MM.1S (cell line): Measurements from ENCODE around the gene LRWD1.
"Not testable (repeated sequence)": the region's sequence is repeated elsewhere in the genome, so short reads cannot be mapped to it uniquely, and the experiment has no call there.

Source experiments
- DNase-seq: peaks from one replicate; pipeline ENCODE4 v3.0.0-alpha.2; 2015
- H2AFZ ChIP-seq: fragments of 300-600 bp; sonication (generic); 2 replicates; pipeline ENCODE4 v1.6.0; 2016; ENCODE audit warnings: antibody characterized with exemption, low read length
- H3F3A ChIP-seq: fragments of 300-600 bp; sonication (generic); 2 replicates; pipeline ENCODE4 v1.6.1; 2016; ENCODE audit warnings: mild to moderate bottlenecking, antibody characterized with exemption, low read length, moderate library complexity, mixed read lengths; ENCODE audit not compliant: insufficient read depth
- H3K27ac ChIP-seq: fragments of 300-600 bp; sonication (generic); 2 replicates; pipeline ENCODE4 v1.5.1; 2016; ENCODE audit warnings: mild to moderate bottlenecking, low read length
- H3K27me3 ChIP-seq: fragments of 300-600 bp; sonication (generic); replicated peaks from 2 replicates; pipeline ENCODE4 v1.6.0; 2016; ENCODE audit warnings: low read length; ENCODE audit not compliant: insufficient read depth
- H3K36me3 ChIP-seq: fragments of 300-600 bp; sonication (generic); replicated peaks from 2 replicates; pipeline ENCODE4 v1.6.1; 2016; ENCODE audit warnings: mild to moderate bottlenecking, low read length, mixed read lengths; ENCODE audit not compliant: insufficient read depth
- H3K4me1 ChIP-seq: fragments of 300-600 bp; sonication (generic); 2 replicates; pipeline ENCODE4 v1.6.1; 2016; ENCODE audit warnings: low read length, mixed read lengths
- H3K4me2 ChIP-seq: fragments of 300-600 bp; sonication (generic); 2 replicates; pipeline ENCODE4 v1.6.0; 2016; ENCODE audit warnings: low read depth, low read length
- H3K4me3 ChIP-seq: fragments of 300-600 bp; sonication (generic); 2 replicates; pipeline ENCODE4 v1.5.1; 2016; ENCODE audit warnings: low read length, mixed read lengths
- H3K79me2 ChIP-seq: fragments of 300-600 bp; sonication (generic); 2 replicates; pipeline ENCODE4 v1.6.1; 2016; ENCODE audit warnings: mixed run types, low read length, mixed read lengths
- H3K9ac ChIP-seq: fragments of 300-600 bp; sonication (generic); 2 replicates; pipeline ENCODE4 v1.6.1; 2016; ENCODE audit warnings: low read length, mixed read lengths
- H3K9me2 ChIP-seq: fragments of 300-600 bp; sonication (generic); replicated peaks from 2 replicates; pipeline ENCODE4 v1.6.1; 2016; ENCODE audit warnings: mild to moderate bottlenecking, low read length, mixed read lengths; ENCODE audit not compliant: insufficient read depth
- H3K9me3 ChIP-seq: fragments of 300-600 bp; sonication (generic); replicated peaks from 2 replicates; pipeline ENCODE4 v1.6.1; 2016; ENCODE audit warnings: mild to moderate bottlenecking, low read length, mixed read lengths; ENCODE audit not compliant: insufficient read depth
- H4K20me1 ChIP-seq: fragments of 300-600 bp; sonication (generic); 2 replicates; pipeline ENCODE4 v1.6.1; 2016; ENCODE audit warnings: mild to moderate bottlenecking, low read length, moderate library complexity, mixed read lengths; ENCODE audit not compliant: insufficient read depth
- CTCF ChIP-seq: fragments of 300-600 bp; sonication (generic); IDR thresholded peaks from 2 replicates; pipeline ENCODE4 v1.5.1; 2016; ENCODE audit warnings: antibody characterized with exemption, low read length, mixed read lengths
- EZH2 ChIP-seq: fragments of 300-600 bp; sonication (generic); optimal IDR thresholded peaks from 2 replicates; pipeline ENCODE3; 2017; ENCODE audit warnings: low read depth, mild to moderate bottlenecking, antibody characterized with exemption, low read length, mixed read lengths
- EZH2phosphoT487 ChIP-seq: fragments of 300-600 bp; sonication (generic); IDR thresholded peaks from 2 replicates; pipeline ENCODE4 v1.6.1; 2018; ENCODE audit warnings: antibody characterized with exemption, low read length

Gene LRWD1

GRCh38 chr7:102452451-102452850, 12.3 kb upstream of the LRWD1 start:
- H3K9ac ChIP-seq, result no peak overlapping the region
- no peak overlapping the region for H3K4me2 ChIP-seq

GRCh38 chr7:102453319-102453718, 11.5 kb upstream of the LRWD1 start:
- Histone ChIP-seq H3K4me2 (no peak overlapping the region), H3K27ac (no peak overlapping the region), H3K4me3 (no peak overlapping the region), H3K9me2 (no peaks in the 10 kb centered on the region), H3K36me3 (no peaks in the 10 kb centered on the region), H2AFZ (no peak overlapping the region), H3F3A (peaks cover 19% of the 10 kb centered on the region), H3K4me1 (peaks cover 14% of the 10 kb centered on the region), H3K79me2 (peaks cover 11% of the 10 kb centered on the region), H4K20me1 (no peaks in the 10 kb centered on the region), H3K9ac (no peak overlapping the region), H3K9me3 (no peaks in the 10 kb centered on the region), H3K27me3 (no peaks in the 10 kb centered on the region)
- DNase-seq, result peak; percentile 1
- TF ChIP-seq EZH2phosphoT487, result no peak

More at GRCh38 chr7:102452451-102452850, 12.3 kb upstream of the LRWD1 start:
- DNase-seq, result no peak
- H3K9me3 ChIP-seq, result no peaks in the 10 kb centered on the region
- no peaks in the 10 kb centered on the region for H3K9me2 ChIP-seq
- no peak overlapping the region for H3K4me3 ChIP-seq
- peaks cover 14% of the 10 kb centered on the region for H3K4me1 ChIP-seq
- H2AFZ ChIP-seq, result no peak overlapping the region
- peaks cover 19% of the 10 kb centered on the region for H3F3A ChIP-seq
- no peaks in the 10 kb centered on the region; the same call in 1 of the 2 replicates for H3K36me3 ChIP-seq
- H3K27ac ChIP-seq, result peak overlapping the region; percentile 85; the same call in 1 of the 2 replicates
- H3K79me2 ChIP-seq, result peaks cover 20% of the 10 kb centered on the region
- no peak for TF ChIP-seq CTCF
- TF ChIP-seq EZH2phosphoT487, result no peak
- TF ChIP-seq EZH2, result no peak
- no peaks in the 10 kb centered on the region for H4K20me1 ChIP-seq
- H3K27me3 ChIP-seq, result no peaks in the 10 kb centered on the region

GRCh38 chr7:102454468-102454867, 10.3 kb upstream of the LRWD1 start:
- no peak for TF ChIP-seq EZH2phosphoT487
- TF ChIP-seq CTCF, result no peak
- no peak for TF ChIP-seq EZH2
- no peaks in the 10 kb centered on the region for H3K9me2 ChIP-seq
- H3K27ac ChIP-seq, result no peak overlapping the region
- H3K36me3 ChIP-seq, result no peaks in the 10 kb centered on the region
- H3K27me3 ChIP-seq, result no peaks in the 10 kb centered on the region
- 0 out of 2 replicates have a peak, but pooled peaks cover 6% of the 10 kb centered on the region for H3K79me2 ChIP-seq
- no peak overlapping the region for H3K4me2 ChIP-seq
- H3K9ac ChIP-seq, result no peak overlapping the region
- peak; percentile 1 for DNase-seq
- H3F3A ChIP-seq, result peaks cover 19% of the 10 kb centered on the region
- H2AFZ ChIP-seq, result no peak overlapping the region
- H3K9me3 ChIP-seq, result no peaks in the 10 kb centered on the region
- no peaks in the 10 kb centered on the region for H4K20me1 ChIP-seq
- H3K4me3 ChIP-seq, result no peak overlapping the region
- H3K4me1 ChIP-seq, result peaks cover 14% of the 10 kb centered on the region

- not testable (repeated sequence) for H3K9me3 ChIP-seq, H3K27me3 ChIP-seq, H3K4me3 ChIP-seq, H3K9ac ChIP-seq, H3K9me2 ChIP-seq, H3K4me2 ChIP-seq, H2AFZ ChIP-seq, H3K27ac ChIP-seq, H3K36me3 ChIP-seq, H3K79me2 ChIP-seq, DNase-seq, H4K20me1 ChIP-seq
- H3K4me1 ChIP-seq, result peaks cover 14% of the 10 kb centered on the region
- H3F3A ChIP-seq, result peaks cover 19% of the 10 kb centered on the region
Observed at GRCh38 chr7:102454932-102455331, 9.9 kb upstream of the LRWD1 start.
